CD8-positive, alpha-beta memory T cell (primary cell): ENCODE results near the gene TMEM89. TPM values are rescaled to one million over a fixed set of nuclear protein-coding genes. Genes with fewer than 3 reads are reported as not detected.

Experiments used
- CTCF ChIA-PET: fragments of 350-600 bp; sonication (Branson Sonifier 250); formaldehyde crosslinking; loops from one replicate; lab custom pipeline; 2021; ENCODE audit warnings: antibody characterized with exemption; lab: Charles Lee
- POLR2A ChIA-PET: fragments of 350-600 bp; sonication (Branson Sonifier 250); formaldehyde crosslinking; loops from one replicate; lab custom pipeline; 2021; ENCODE audit warnings: antibody characterized with exemption; lab: Charles Lee
- DNase-seq, 5 donors: peaks; one replicate each; pipeline versions ENCODE4 v3.0.0 to v3.0.0-alpha.2; 2020 to 2022; ENCODE audit warnings: mixed read lengths in 1 of 5
- H3K27ac ChIP-seq: one replicate; pipeline ENCODE4 v1.7.0; 2013; ENCODE audit warnings: low read depth, mild to moderate bottlenecking, low read length, moderate library complexity
- H3K27me3 ChIP-seq: 2 replicates; pipeline ENCODE4 v1.7.0; 2013; ENCODE audit warnings: low read length, mild to moderate bottlenecking; ENCODE audit not compliant: insufficient read depth, poor library complexity, severe bottlenecking
- H3K36me3 ChIP-seq: 2 replicates; pipeline ENCODE4 v1.7.0; 2013; ENCODE audit warnings: mild to moderate bottlenecking, low read length, moderate library complexity; ENCODE audit not compliant: insufficient read depth
- H3K4me1 ChIP-seq: 2 replicates; pipeline ENCODE4 v1.7.0; 2013; ENCODE audit warnings: mild to moderate bottlenecking, low read length, moderate library complexity; ENCODE audit not compliant: insufficient read depth
- H3K4me3 ChIP-seq: 2 replicates; pipeline ENCODE4 v1.7.0; 2013; ENCODE audit warnings: mild to moderate bottlenecking, low read length
- H3K9me3 ChIP-seq: 2 replicates; pipeline ENCODE4 v1.7.0; 2013; ENCODE audit warnings: mild to moderate bottlenecking, low read length
- H3K27ac Mint-ChIP-seq, 8 donors: one replicate each; pipeline ENCODE4 v1.8.0; 2020 to 2021; ENCODE audit warnings: mixed read lengths in 8 of 8, mild to moderate bottlenecking in 6 of 8, inconsistent platforms in 3 of 8, moderate library complexity in 3 of 8
- H3K27me3 Mint-ChIP-seq, 2 donors: one replicate each; pipeline ENCODE4 v1.8.0; 2020 to 2021; ENCODE audit warnings: mixed read lengths in 2 of 2, mild to moderate bottlenecking in 1 of 2, moderate library complexity in 1 of 2
- H3K36me3 Mint-ChIP-seq, 3 donors: one replicate each; pipeline ENCODE4 v1.8.0; 2020 to 2021; ENCODE audit warnings: mixed read lengths in 3 of 3, inconsistent platforms in 1 of 3, mild to moderate bottlenecking in 1 of 3
- H3K4me1 Mint-ChIP-seq, 3 donors: one replicate each; pipeline ENCODE4 v1.8.0; 2020 to 2021; ENCODE audit warnings: mixed read lengths in 3 of 3, inconsistent platforms in 1 of 3, mild to moderate bottlenecking in 1 of 3
- H3K4me3 Mint-ChIP-seq, 7 donors: one replicate each; pipeline ENCODE4 v1.8.0; 2020 to 2021; ENCODE audit warnings: mixed read lengths in 7 of 7, mild to moderate bottlenecking in 6 of 7, moderate library complexity in 4 of 7, inconsistent platforms in 2 of 7
- H3K9me3 Mint-ChIP-seq, 5 donors: one replicate each; pipeline ENCODE4 v1.8.0; 2020 to 2022; ENCODE audit warnings: mixed read lengths in 5 of 5, mild to moderate bottlenecking in 3 of 5, moderate library complexity in 2 of 5, inconsistent platforms in 1 of 5
- polyA plus RNA-seq: library from polyadenylated mRNA; unstranded; fragments of 300-500 nt; fragmentation: Illumina TruSeq; gene quantifications from one replicate; pipeline ENCODE4 v1.2.3, GENCODE V29; 2021
- total RNA-seq, 2 experiments: library from RNA; stranded (reverse); gene quantifications; one replicate each; pipeline ENCODE4 v1.2.3, GENCODE V29; 2021

TMEM89 gene
- total and polyA plus RNA-seq, 3 experiments from 2014 or later = not detected

DNA sequence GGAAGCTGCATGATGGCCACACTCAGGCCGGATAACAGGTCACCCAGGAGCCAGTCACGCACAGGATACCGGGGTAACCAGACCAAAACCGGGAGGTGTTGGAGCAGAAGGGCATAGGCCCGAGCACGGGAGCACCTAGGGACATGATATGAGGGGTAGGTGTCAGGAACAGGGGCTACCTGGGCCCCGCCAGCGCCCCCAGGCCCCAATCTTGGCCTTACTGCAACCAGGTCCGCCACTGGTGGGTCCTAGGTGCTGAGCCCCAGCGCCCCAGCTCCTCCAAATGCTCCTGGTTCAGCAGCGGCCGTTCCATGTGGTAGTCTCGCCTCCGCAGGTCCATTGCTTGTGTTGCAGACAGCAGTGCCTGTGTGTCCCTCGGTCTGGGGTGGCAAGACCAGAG, 11.7 kb upstream of the TMEM89 start:
- H3K9me3 Mint-ChIP-seq = no peaks in the 10 kb centered on the region
- ChIA-PET POLR2A (no interaction called here), CTCF (interaction anchor here (1.2 to 3.8 kb wide), 2 partner anchors 24 to 197 kb away, joined by 3 to 15 read pairs; no protein-coding TSS in a partner anchor)
- Histone ChIP-seq H3K36me3 (no peaks in the 10 kb centered on the region), H3K4me1 (peaks cover 18% of the 10 kb centered on the region), H3K27ac (no peak overlapping the region), H3K9me3 (no peaks in the 10 kb centered on the region), H3K27me3 (no peaks in the 10 kb centered on the region), H3K4me3 (no peak overlapping the region)
- H3K27me3 Mint-ChIP-seq = peaks cover 0 to under 1% of the 10 kb centered on the region in 2 donors
- H3K27ac Mint-ChIP-seq = no peak overlapping the region
- no peak for DNase-seq
- peaks cover 11 to 31% (median 18%) of the 10 kb centered on the region in 3 donors for H3K4me1 Mint-ChIP-seq
- H3K4me3 Mint-ChIP-seq = peak overlapping the region in 5 of 7 donors; percentile 29 to 85 (median 56)
- H3K36me3 Mint-ChIP-seq = peaks cover 0 to 37% (median 8%) of the 10 kb centered on the region in 3 donors

DNA sequence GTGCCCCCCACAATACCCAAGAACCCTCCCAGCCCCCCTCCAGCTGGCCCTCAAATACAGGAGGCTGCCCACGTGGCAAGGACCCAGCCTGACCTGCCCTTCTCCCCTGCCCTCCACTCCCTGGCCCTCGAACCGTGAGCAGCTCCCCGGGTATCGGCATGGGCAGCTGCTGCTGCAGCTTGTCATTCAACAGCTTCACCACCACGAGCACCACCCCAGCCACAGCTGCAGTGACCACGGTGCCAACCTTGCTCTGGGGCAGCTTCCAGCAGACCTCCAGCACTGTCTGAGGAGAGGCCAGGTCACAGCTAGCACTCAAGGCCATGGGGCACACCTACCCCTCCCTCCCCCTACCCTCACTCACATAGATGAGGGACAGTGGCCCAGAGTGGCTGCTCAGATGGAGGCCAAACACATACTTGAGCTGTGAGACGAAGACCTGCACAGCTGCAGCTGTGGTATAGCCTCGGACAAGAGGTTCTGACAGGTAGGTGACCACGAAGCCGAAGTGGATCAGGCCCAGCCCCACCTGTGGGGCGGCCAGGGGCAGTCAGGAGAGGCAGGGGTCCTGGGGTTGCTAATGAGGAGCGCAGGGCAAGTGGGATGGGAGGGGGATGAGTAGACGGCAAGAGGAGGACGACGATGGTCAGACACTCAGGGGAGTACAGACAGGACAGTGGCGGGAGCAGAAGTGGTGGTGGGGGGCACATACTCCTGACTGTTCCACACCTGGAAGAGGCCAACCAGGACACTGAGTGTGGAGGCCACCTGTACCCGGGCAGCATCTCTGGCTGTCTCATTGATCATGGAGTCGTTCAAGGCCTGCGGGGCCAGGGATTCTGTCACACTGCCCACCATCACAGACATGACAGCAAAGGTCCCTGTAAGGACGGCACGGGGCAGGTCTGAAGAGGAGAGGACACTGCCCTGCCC, 10.2 kb upstream of the TMEM89 start:
- CTCF ChIA-PET = no interaction called here
- Histone ChIP-seq H3K4me3 (no peak overlapping the region), H3K27me3 (no peaks in the 10 kb centered on the region), H3K9me3 (no peaks in the 10 kb centered on the region), H3K4me1 (peaks cover 18% of the 10 kb centered on the region), H3K36me3 (no peaks in the 10 kb centered on the region), H3K27ac (no peak overlapping the region)
- peaks cover 3 to 50% (median 8%) of the 10 kb centered on the region in 3 donors for H3K36me3 Mint-ChIP-seq
- peak overlapping the region in 1 of 8 donors; percentile 9 for H3K27ac Mint-ChIP-seq
- H3K4me3 Mint-ChIP-seq = peak overlapping the region in 1 of 7 donors; percentile 35
- H3K27me3 Mint-ChIP-seq = no peaks in the 10 kb centered on the region
- POLR2A ChIA-PET = interaction anchor here (0.6 kb wide), 1 partner anchor 280 kb away, joined by 4 read pairs; no protein-coding TSS in a partner anchor
- no peak for DNase-seq
- peaks cover 11 to 25% (median 15%) of the 10 kb centered on the region in 3 donors for H3K4me1 Mint-ChIP-seq
- no peaks in the 10 kb centered on the region for H3K9me3 Mint-ChIP-seq

- H3K27me3 Mint-ChIP-seq = no peaks in the 10 kb centered on the region
- H3K4me3 ChIP-seq = no peak overlapping the region
- peaks cover 4 to 59% (median 8%) of the 10 kb centered on the region in 3 donors for H3K36me3 Mint-ChIP-seq
- POLR2A ChIA-PET = interaction anchor here (0.6 kb wide), 2 partner anchors 281 to 401 kb away, joined by 4 to 6 read pairs; no protein-coding TSS in a partner anchor
- no peak overlapping the region for H3K4me3 Mint-ChIP-seq
- H3K4me1 Mint-ChIP-seq = peaks cover 9 to 19% (median 11%) of the 10 kb centered on the region in 3 donors
- H3K27ac Mint-ChIP-seq = no peak overlapping the region
- no peaks in the 10 kb centered on the region for H3K27me3 ChIP-seq
- CTCF ChIA-PET = no interaction called here
- no peak overlapping the region for H3K27ac ChIP-seq
- no peaks in the 10 kb centered on the region for H3K36me3 ChIP-seq
- DNase-seq = no peak
- no peaks in the 10 kb centered on the region for H3K9me3 ChIP-seq
- peaks cover 11% of the 10 kb centered on the region for H3K4me1 ChIP-seq
- H3K9me3 Mint-ChIP-seq = no peaks in the 10 kb centered on the region
Observed at GRCh38 chr3:48630833-48631232, 9.3 kb upstream of the TMEM89 start.

GRCh38 chr3:48630407-48630806, 8.8 kb upstream of the TMEM89 start:
- Mint-ChIP-seq H3K9me3 (no peaks in the 10 kb centered on the region), H3K36me3 (peaks cover 4 to 61% (median 8%) of the 10 kb centered on the region in 3 donors), H3K27ac (no peak overlapping the region), H3K4me3 (peak overlapping the region in 1 of 7 donors; percentile 30), H3K4me1 (peaks cover 8 to 18% (median 10%) of the 10 kb centered on the region in 3 donors), H3K27me3 (no peaks in the 10 kb centered on the region)
- no peak overlapping the region for H3K27ac ChIP-seq
- DNase-seq = no peak
- H3K36me3 ChIP-seq = no peaks in the 10 kb centered on the region
- H3K4me3 ChIP-seq = no peak overlapping the region
- peaks cover 9% of the 10 kb centered on the region for H3K4me1 ChIP-seq
- H3K9me3 ChIP-seq = no peaks in the 10 kb centered on the region
- ChIA-PET CTCF (no interaction called here), POLR2A (no interaction called here)
- H3K27me3 ChIP-seq = no peaks in the 10 kb centered on the region

- no peak for DNase-seq
- H3K27ac Mint-ChIP-seq = no peak overlapping the region
- peaks cover 9% of the 10 kb centered on the region for H3K4me1 ChIP-seq
- H3K27me3 ChIP-seq = no peaks in the 10 kb centered on the region
- H3K27ac ChIP-seq = no peak overlapping the region
- peaks cover 10 to 18% (median 11%) of the 10 kb centered on the region in 3 donors for H3K4me1 Mint-ChIP-seq
- ChIA-PET POLR2A (no interaction called here), CTCF (no interaction called here)
- H3K4me3 ChIP-seq = no peak overlapping the region
- no peaks in the 10 kb centered on the region for H3K36me3 ChIP-seq
- H3K27me3 Mint-ChIP-seq = peaks cover 0 to under 1% of the 10 kb centered on the region in 2 donors
- peak overlapping the region in 1 of 7 donors; percentile 30 for H3K4me3 Mint-ChIP-seq
- H3K9me3 Mint-ChIP-seq = no peaks in the 10 kb centered on the region
- H3K36me3 Mint-ChIP-seq = peaks cover 4 to 60% (median 8%) of the 10 kb centered on the region in 3 donors
- H3K9me3 ChIP-seq = no peaks in the 10 kb centered on the region
Observed at GRCh38 chr3:48629894-48630293, 8.3 kb upstream of the TMEM89 start.

DNA sequence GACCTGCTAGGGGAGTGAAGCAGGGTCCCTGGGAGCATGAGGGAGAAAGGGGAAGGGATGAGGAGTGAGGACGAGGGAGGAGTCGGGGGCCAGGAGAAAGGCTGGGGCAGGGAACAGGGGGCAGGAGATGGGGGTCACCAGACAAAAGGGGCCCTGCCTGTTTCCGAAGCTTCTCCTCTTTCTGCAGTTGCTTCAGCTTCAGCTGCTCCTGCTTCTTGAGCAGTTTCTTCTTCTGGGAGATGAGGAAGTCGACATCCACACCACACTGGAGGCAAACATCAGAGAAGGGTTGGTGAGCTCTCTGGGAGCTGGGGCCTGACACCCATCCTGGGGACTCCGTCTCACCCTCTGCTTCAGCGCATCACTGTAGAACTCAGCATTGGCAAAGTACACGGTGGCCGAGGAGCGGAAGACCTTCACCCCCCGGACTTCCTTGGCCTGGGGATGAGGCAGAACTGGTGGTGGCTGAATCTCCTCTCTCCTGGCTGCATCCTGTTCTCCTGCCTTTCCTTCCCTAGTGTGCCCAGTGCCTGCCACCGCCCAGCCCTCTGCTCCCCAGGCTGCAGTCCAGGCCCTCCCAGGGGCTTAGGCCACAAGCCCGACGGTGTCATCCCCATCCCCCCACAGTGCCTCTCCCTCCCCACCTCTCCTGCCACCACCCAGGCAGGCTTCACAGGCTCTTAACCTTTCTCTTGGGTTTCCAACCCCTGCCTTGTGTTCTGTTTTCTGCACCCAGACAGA, 6.9 kb upstream of the TMEM89 start:
- CTCF ChIA-PET = no interaction called here
- H3K4me3 ChIP-seq = no peak overlapping the region
- peaks cover 4 to 59% (median 8%) of the 10 kb centered on the region in 3 donors for H3K36me3 Mint-ChIP-seq
- no peak overlapping the region for H3K27ac Mint-ChIP-seq
- H3K27me3 Mint-ChIP-seq = peaks cover 0 to 2% of the 10 kb centered on the region in 2 donors
- no peaks in the 10 kb centered on the region for H3K36me3 ChIP-seq
- POLR2A ChIA-PET = no interaction called here
- peak overlapping the region in 1 of 7 donors; percentile 15 for H3K4me3 Mint-ChIP-seq
- no peaks in the 10 kb centered on the region for H3K27me3 ChIP-seq
- no peaks in the 10 kb centered on the region for H3K4me1 ChIP-seq
- peaks cover 8 to 14% (median 11%) of the 10 kb centered on the region in 3 donors for H3K4me1 Mint-ChIP-seq
- H3K9me3 Mint-ChIP-seq = no peaks in the 10 kb centered on the region
- no peaks in the 10 kb centered on the region for H3K9me3 ChIP-seq
- DNase-seq = no peak
- no peak overlapping the region for H3K27ac ChIP-seq

DNA sequence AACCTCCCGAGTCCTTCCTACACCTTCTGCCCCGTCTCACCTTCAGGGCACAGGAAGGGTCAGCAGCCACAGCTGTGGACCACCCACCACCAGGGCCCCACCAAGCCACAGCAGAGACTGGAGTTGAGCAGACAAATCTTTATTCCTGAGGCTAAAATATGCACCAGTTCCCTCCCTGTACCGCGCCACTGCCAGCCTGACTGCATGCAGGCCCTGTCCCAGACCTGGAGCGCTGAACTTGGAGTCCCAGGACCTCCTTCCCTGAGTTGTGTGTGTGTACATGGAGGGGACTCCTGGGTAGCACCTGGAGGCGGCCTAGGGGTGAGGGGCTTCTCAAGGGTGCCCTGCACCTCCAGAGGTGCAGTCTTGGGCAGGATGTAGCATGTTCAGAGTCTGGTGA, 4.0 kb upstream of the TMEM89 start:
- H3K27me3 ChIP-seq = no peaks in the 10 kb centered on the region
- ChIA-PET CTCF (interaction anchor here (0.9 kb wide), 1 partner anchor 15 kb away, joined by 3 read pairs; no protein-coding TSS in a partner anchor), POLR2A (interaction anchor here (1.3 kb wide), 1 partner anchor 10 kb away, joined by 3 read pairs; the partner anchor contains the start of gene SLC26A6)
- no peaks in the 10 kb centered on the region for H3K36me3 ChIP-seq
- H3K4me1 ChIP-seq = no peaks in the 10 kb centered on the region
- no peaks in the 10 kb centered on the region for H3K9me3 ChIP-seq
- no peak overlapping the region for H3K4me3 ChIP-seq
- Mint-ChIP-seq H3K27me3 (peaks cover 0 to 2% of the 10 kb centered on the region in 2 donors), H3K36me3 (peaks cover 4 to 46% (median 7%) of the 10 kb centered on the region in 3 donors), H3K4me3 (no peak overlapping the region), H3K27ac (peak overlapping the region in 1 of 8 donors; percentile 67), H3K9me3 (no peaks in the 10 kb centered on the region), H3K4me1 (peaks cover 6 to 11% (median 9%) of the 10 kb centered on the region in 3 donors)
- H3K27ac ChIP-seq = no peak overlapping the region
- no peak for DNase-seq
